Activated gamma-delta T cell treated with Interleukin-2 at 50 U/mL for 16 hours (primary cell): Measurements from ENCODE around the gene MYO1B.

ENCODE experiments used
- DNase-seq: peaks from one replicate; pipeline ENCODE4 v3.0.0-alpha.2; 2020

MYO1B gene

DNA sequence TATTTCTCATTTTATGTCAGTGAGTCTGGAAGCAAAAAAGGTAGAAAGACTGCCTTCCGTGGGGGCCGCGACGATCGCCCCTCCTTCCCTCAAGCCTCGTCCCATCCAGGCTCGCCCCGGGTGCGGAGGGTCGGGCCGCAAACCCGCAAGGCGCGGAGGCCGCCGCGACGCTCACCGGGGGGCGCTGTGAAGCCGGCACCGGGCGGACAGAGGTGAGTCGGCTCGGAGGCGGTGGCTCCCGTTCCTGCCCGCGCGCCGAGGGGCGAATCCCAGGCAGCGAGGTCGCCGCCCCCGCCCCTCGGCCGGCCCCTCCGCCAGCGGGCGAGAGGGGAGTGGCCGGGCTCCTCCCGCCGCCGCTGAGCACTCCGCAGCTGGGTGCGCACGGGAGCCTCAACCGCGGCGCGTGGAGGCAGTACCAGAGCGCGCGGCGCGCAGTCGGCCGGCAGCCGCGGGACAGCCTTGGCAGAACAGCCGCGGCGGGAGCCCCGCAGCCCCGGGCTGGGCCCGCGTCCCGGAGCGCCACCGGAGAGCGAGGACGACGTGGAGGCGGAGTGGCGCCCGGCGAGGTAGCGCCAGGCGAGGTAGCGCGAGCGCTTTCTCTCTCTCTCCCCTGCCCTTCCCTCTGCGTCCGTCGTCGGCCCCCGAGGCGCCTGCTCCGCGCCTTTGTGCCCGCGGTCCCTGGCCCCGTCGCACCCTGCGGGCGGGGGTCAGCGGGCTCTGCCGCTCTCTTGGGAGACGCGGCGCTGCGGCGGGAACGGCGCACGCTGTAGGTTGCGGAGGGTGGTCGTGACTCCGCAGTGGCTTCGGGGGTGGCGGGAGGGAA is at the start of gene MYO1B:
MYO1B (plus strand) TSS at position 359 of the 823 bp plus-strand sequence. CDS start 31,492 bp downstream, outside the sequence.
- DNase-seq: peak; percentile 26

GRCh38 chr2:191197096-191197495 is 48.1 kb upstream of the MYO1B start:
- no peak for DNase-seq

GRCh38 chr2:191198271-191198670 is 46.9 kb upstream of the MYO1B start:
- DNase-seq: no peak

DNA sequence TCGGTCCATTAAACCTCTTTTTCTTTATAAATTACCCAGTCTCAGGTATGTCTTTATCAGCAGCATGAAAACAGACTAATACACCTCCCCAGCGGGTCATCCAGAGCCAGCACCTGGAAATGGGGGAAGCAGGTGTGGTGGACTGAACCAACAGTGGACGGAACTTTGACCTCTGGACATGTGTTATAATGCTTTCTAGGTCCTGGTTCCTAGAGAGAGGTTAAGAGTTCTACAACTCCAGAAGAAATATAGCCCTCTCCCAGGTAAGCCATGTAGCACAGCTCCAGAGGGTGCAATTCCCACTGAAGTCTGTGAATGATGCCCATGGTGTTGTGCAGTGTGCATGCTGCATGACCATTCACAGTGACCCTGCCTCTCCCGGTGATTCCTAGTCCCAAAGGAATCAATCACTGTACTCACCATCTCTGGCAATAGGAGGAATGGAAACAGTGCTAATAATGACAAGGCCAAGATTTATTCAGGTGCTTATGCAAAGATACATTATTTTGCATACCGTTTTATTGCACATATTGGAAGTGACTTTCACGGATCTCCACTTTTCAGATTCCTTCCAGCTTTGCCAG is 45.2 kb upstream of the MYO1B start:
- no peak for DNase-seq

DNA sequence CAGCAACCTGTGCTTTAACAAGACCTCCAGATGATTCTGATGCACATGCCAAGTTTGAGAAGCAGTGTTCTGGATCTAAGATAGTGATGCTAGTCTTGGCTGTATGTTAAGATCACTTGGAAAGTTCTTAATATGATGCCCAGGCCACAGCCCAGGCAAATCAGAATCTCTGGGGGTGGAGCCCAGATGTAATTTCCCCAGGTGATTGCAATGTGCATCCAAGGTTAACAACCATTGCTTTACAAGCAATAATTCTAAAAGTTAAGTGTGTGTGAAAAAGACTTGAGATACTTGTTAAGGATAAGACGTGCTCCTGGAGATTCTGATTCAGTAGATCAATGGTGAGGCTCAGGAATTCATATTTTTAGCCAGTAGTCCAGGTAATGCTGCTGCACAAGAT is 44.3 kb upstream of the MYO1B start:
- no peak for DNase-seq

GRCh38 chr2:191202209-191202721 is 42.9 kb upstream of the MYO1B start:
- no peak for DNase-seq

GRCh38 chr2:191202881-191203397 is 42.3 kb upstream of the MYO1B start:
- DNase-seq: no peak

- no peak for DNase-seq
These were observed 40.8 kb upstream of the MYO1B start for GRCh38 chr2:191204433-191204832.

- peak; percentile 51 for DNase-seq
These were observed 38.4 kb upstream of the MYO1B start for GRCh38 chr2:191206613-191207471.

GRCh38 chr2:191209340-191209739 is 35.9 kb upstream of the MYO1B start:
- no peak for DNase-seq

- DNase-seq: no peak
These were observed 33.1 kb upstream of the MYO1B start for GRCh38 chr2:191212119-191212518.

DNA sequence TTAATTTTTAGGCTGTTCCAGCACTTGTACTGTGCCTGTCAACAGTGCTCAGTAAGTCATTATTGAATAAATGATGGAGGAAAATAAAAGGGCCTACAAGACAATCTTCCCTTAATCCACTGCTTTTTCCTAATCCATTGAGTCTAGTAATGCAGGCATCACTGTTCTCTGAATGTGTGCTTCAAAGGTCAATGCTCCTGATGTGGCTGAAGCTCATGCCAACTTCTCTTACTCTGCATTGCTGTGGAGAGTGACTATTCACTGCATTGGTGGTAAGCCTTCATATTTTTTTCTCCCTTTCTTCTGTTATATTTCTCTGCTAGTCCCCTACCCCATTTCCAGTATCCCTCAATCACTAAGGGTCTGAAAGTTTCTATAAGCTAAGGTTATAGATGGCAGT is 31.9 kb upstream of the MYO1B start:
- no peak for DNase-seq

GRCh38 chr2:191215230-191215629 is 30.0 kb upstream of the MYO1B start:
- no peak for DNase-seq

GRCh38 chr2:191215666-191216065 is 29.5 kb upstream of the MYO1B start:
- no peak for DNase-seq

DNA sequence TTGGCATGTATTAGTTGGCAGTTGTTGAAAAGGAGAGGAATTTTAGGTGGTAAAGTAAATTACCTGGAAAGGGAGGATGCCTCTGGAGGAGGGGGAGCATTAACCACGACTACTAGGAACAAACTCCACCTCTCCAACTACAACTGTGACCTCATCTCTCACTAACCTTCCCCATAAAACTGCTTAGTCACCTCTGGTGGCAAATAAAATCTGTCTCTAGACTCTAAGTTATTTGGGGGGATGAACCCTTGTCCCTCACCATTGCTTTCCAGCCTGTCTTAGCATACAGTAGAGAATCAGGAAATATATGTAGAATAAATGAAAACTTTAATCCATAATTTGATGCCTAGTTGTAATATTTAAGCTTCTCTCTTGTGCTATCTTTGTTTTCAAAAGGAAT is 27.6 kb upstream of the MYO1B start:
- no peak for DNase-seq

DNA sequence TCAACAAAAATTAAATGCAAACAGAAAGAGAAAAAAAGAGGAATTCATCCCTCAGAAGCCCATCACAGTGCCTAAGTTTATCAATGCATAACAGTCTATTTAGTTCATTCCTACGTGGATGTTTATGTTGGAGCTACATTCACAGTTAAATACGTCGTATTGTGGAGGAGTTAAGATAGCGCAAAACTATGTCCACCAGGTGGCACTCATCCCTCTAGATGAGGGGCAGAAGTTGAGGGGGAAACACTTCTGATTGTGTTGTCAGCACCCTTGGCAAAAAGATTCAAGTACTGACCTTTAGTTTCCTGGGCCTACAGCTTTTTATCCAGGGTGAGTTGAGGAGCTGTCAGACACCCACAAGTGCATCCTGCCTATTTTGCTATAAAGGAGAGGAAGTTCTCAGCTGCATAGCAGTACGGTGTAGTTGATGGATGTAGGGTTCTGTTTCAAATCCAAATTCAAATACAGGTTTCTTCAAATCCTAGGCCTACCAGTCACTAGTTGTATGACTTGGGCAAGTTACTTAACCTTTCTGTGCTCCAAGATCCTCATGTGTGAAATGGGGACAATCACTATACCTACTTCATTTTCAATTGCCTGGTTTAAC is 26.8 kb upstream of the MYO1B start:
- DNase-seq: peak; percentile 26

GRCh38 chr2:191220671-191221070 is 24.5 kb upstream of the MYO1B start:
- DNase-seq: no peak

DNA sequence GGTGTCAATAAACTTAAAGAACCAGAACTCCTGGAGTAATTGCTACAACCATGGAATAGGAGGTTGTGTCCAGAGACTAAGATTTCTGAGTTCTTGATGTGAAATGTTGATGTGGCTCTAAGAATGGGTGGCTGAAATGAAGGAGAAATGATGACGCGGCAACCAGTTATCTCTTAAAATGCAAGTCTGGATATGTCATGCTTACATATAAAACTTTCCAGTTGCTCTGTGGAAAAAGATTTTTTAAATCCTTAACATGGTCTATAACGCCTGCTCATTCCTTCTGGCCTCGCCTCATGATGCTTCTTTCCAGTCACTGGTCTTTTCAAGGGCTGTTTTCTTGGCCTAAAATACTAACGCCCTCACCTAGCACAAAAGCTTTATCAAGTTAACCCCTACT is 23.5 kb upstream of the MYO1B start:
- DNase-seq: no peak

DNA sequence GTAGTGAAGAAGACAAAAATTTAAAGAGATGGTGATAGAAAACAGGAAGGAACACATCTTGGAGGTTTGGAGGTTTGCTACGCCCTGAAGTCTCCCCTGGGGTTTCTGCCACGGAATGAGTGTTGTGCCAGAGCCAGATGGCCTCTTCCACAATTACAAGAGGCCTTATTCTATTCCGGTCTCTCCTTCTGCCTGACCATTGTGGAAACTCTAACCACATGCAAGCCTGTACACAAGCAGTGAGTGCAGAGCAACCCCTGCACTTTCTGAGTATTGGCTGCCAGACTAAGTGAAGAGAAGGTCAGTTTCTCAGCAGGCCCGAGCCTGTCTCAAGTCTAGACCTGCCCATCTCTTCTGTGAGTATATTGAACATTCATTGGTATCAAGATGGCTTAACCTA is 22.7 kb upstream of the MYO1B start:
- no peak for DNase-seq

- no peak for DNase-seq
These were observed 22.3 kb upstream of the MYO1B start for GRCh38 chr2:191222952-191223351.

GRCh38 chr2:191225126-191225525 is 20.1 kb upstream of the MYO1B start:
- DNase-seq: no peak

- DNase-seq: no peak
These were observed 19.5 kb upstream of the MYO1B start for GRCh38 chr2:191225690-191226089.

DNA sequence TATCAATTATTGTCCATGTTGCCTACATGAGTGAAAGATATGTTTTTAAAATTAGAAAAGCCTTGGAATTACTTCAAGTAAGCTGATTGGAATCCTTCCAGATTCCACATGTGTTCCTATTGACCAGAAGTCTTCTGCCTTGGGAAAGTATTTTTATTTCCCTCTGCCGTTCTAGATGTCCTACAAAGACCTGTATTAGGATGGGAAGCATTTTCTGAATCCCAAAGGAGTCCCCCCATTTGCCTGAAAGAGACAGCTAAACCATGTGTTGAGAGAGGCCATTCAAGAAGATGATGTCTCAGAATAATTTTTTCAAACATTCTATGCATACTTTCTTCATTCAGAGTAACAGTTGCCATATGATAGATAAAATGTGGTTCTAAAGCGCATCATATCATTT is 19.0 kb upstream of the MYO1B start:
- DNase-seq: no peak
